HFF-Myc (cell line): ENCODE data around the gene COL13A1.
A peak's percentile ranks its signal among the peaks of the same experiment; 100 is the strongest.

Experiments
- DNase-seq: peaks from one replicate; pipeline ENCODE4 v3.0.0-alpha.2; 2011; ENCODE audit warnings: low read depth; ENCODE audit errors: extremely low read depth
- H3K4me3 ChIP-seq: replicated peaks from 2 replicates; pipeline ENCODE4 v1.5.1; 2011; ENCODE audit warnings: low read depth, mild to moderate bottlenecking, control low read depth, low read length
- TF ChIP-seq, protein P1 (sequence below): IDR thresholded peaks from 2 replicates; pipeline ENCODE4 v1.5.1; 2012; ENCODE audit warnings: mild to moderate bottlenecking, low read depth, low read length, control low read depth; ENCODE audit errors: missing control alignments

COL13A1 gene

DNA sequence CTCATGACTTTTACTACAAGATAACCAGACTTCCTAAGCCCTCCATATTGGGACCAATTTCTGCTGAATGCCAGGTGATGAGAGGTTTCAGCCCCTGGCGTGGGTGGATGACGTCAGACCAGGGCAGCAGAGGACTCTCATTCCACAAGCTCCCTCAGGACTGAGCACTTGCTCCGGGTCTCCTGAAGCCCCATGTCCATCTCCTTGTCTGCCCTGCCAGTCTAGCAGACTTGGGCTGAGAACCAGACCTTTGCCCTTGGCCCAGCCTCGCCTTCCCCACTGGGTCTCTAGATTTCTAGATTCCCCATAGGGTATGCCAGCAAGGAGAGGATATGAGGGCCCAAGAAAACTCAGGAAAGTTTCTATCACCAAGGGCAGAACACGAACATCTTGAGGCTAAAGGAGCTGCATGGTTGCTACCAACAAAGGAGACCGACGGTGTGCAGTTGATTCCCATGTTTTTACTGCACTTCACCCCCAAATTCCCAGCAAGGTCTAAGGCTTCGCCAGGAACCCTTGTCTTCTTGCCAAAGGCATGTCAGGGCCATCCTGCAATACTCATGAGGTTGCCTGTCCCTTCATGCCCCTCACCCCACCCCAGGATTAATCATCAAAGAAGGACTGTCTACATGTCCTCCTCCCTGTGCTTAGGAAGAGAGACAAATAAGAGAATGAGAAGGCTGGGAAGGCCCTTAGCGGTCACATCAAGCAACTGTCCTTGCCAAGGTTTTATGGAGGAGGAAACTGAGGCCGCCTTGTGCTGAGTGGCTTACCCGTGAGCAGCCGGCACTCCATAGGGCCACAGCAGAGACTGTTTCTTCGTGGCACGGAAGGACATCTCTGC lies 154.4 kb downstream of the COL13A1 start:
- no peak for DNase-seq
- TF ChIP-seq, protein P1, sequence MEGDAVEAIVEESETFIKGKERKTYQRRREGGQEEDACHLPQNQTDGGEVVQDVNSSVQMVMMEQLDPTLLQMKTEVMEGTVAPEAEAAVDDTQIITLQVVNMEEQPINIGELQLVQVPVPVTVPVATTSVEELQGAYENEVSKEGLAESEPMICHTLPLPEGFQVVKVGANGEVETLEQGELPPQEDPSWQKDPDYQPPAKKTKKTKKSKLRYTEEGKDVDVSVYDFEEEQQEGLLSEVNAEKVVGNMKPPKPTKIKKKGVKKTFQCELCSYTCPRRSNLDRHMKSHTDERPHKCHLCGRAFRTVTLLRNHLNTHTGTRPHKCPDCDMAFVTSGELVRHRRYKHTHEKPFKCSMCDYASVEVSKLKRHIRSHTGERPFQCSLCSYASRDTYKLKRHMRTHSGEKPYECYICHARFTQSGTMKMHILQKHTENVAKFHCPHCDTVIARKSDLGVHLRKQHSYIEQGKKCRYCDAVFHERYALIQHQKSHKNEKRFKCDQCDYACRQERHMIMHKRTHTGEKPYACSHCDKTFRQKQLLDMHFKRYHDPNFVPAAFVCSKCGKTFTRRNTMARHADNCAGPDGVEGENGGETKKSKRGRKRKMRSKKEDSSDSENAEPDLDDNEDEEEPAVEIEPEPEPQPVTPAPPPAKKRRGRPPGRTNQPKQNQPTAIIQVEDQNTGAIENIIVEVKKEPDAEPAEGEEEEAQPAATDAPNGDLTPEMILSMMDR: no peak
- no peak overlapping the region for H3K4me3 ChIP-seq

DNA sequence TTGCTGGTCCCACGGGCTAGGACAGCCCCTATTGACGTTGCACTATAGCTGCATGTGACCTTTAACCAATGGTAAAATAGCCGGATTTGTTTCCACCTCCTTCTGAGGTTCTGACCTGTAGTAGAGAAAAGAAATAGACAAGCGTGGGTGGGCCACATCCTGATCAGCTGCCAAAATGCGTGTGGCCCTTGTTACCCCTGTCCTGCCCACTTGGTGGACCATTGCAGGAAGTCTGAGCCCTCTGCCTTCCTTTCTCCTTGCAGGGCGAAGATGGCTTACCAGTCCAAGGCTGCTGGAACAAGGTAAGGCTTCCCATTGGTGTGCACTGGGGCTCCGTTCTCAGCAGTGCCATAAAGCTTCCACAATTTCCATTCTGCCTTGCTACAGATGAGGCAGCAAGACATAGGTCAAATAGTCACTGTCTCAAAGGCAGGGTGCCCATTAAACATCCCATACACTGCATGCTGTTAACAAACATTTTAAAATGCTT lies 155.1 kb downstream of the COL13A1 start:
- no peak for DNase-seq
- TF ChIP-seq, protein P1: no peak
- H3K4me3 ChIP-seq: no peak overlapping the region

DNA sequence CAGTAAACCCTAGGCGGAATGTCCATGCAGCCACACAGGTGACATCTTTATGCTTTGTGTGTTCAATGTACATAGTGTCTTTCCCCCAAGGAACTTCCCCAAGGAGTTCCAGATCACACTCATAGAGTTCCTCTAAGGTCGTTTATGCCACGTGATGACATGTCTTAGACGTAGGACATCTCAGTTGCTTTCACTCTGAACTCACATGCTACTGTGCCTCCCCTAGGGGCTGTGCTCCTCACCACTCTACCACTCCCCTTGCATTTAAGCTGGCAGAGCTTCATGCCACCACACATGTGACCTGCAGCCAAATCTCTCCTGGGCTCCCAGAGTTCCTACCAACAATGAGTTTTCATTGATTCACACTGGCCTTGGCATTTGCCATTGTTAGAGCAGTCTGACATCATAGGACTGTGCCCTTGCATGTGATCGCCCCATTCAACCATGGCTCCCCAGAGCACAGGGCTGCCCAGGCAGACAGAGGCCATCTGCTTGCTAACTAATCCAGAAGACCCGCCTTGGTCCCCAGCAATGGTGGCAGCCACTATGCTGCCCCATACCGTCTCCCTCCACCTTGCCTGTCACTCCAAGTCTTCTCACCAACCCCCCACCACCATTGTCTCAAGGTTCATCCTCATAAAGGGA lies 155.7 kb downstream of the COL13A1 start:
- TF ChIP-seq, protein P1: no peak
- H3K4me3 ChIP-seq: no peak overlapping the region
- DNase-seq: no peak

DNA sequence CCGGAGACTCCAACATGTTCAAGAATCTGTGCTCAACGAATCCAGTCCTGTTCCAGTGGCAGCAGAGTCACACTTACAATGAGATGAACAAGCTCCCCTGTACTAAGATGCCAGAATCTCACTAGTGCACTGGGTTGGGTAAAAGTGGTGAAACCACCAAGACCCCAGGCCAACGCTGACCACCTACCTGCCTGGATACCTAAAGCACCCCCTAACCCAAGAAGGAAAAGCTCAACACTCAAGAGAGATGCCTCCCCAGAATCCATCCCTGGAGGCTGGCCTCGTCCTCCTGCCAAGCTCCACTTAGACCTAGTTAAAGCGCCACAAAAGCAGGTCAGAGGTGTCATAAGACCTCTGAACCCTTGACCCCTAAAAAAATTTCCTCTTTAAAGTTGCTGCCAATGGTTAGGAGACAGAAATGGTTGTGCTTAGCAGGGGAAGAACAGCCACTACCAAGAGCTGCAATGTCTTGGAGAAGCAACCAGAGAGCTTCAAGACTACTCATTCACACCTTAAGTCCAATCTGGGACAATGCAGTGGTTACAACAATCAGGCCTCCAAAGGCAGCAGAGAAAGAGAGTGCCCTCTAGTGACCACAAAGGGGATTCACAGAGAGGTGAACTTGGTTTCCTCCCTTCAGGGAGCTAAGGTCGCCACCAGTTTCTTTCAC lies 156.3 kb downstream of the COL13A1 start:
- peak; percentile 38 for DNase-seq
- TF ChIP-seq, protein P1: peak; percentile 92
- no peak overlapping the region for H3K4me3 ChIP-seq

DNA sequence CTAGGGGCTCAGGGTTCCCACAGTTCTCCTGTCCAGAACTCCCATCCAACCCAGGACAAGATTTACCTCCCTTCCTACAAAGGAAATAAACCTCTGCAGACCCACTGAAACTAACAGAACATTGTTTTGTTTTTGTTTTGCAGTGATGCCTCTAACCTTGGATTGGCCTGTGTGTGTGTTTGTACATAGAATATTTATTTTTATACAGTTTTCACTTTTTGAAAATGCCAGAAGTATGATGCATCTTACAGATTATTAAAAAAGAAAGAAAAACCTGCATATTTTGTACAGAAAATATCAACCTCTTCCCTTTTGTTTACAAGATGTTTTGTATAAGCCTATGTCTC lies 156.8 kb downstream of the COL13A1 start:
- no peak for DNase-seq
- TF ChIP-seq, protein P1: no peak
- H3K4me3 ChIP-seq: no peak overlapping the region

DNA sequence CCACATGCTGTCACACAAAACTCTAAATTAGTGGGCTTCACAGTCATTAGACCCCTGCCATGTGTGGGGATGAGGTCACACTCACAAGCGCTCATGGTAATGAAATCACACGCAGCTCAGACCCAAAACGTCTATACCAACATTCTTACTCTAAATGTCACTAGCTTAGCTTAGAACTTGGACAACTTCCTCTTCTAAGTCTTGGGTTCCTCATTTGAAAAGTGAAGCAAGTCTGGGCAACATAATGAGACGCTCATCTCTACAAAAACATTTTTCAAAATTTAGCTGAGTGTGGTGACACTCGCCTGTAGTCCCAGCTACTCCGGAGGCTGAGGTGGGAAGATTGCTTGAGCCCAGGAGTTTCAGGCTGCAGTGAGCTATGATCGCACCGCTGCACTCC lies 158.2 kb downstream of the COL13A1 start:
- TF ChIP-seq, protein P1: no peak
- DNase-seq: no peak
- no peak overlapping the region for H3K4me3 ChIP-seq
